ENCODE measurements around the gene DDX19B.
"Not testable (repeated sequence)": the region's sequence is repeated elsewhere in the genome, so short reads cannot be mapped to it uniquely, and the experiment has no call there.

Gene DDX19B

GRCh38 chr16:70298988-70299938 is at the start of gene DDX19B:
Gene DDX19B, plus strand, starts transcription at chr16:70299186. Its CDS starts 112 bp downstream, at chr16:70299298.
- DNase-seq (ENCODE audit: low read depth), result peak; percentile 70

DNA sequence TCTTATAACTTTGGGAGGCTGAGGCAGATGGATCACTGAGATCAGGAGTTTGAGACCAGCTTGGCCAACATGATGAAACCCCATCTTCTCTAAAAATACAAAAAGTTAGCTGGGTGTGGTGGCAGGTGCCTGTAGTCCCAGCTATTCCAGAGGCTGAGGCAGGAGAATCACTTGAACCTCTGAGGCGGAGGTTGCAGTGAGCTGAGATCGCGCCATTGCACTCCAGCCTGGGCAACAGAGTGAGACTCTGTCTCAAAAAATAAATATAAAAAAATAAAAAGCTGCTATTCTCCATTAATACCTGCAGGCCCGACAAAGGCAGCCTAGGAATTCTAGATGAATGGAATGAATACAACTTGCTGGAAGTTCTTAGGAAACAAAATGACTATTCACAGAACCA is 49.3 kb upstream of the DDX19B start:
- not testable (repeated sequence) for DNase-seq (ENCODE audit: low read depth)

- DNase-seq (ENCODE audit: low read depth), result peak; percentile 43
Measured at GRCh38 chr16:70250748-70251628, 48.0 kb upstream of the DDX19B start.

GRCh38 chr16:70251629-70252354 is 47.2 kb upstream of the DDX19B start, which contains the start of gene EXOSC6:
Gene EXOSC6, minus strand, starts transcription at chr16:70251940. Its CDS starts 40 bp downstream, at chr16:70251900.
- peak; percentile 92 for DNase-seq (ENCODE audit: low read depth)

- DNase-seq (ENCODE audit: low read depth), result no peak
Measured at GRCh38 chr16:70252355-70252988, 46.5 kb upstream of the DDX19B start.

DNA sequence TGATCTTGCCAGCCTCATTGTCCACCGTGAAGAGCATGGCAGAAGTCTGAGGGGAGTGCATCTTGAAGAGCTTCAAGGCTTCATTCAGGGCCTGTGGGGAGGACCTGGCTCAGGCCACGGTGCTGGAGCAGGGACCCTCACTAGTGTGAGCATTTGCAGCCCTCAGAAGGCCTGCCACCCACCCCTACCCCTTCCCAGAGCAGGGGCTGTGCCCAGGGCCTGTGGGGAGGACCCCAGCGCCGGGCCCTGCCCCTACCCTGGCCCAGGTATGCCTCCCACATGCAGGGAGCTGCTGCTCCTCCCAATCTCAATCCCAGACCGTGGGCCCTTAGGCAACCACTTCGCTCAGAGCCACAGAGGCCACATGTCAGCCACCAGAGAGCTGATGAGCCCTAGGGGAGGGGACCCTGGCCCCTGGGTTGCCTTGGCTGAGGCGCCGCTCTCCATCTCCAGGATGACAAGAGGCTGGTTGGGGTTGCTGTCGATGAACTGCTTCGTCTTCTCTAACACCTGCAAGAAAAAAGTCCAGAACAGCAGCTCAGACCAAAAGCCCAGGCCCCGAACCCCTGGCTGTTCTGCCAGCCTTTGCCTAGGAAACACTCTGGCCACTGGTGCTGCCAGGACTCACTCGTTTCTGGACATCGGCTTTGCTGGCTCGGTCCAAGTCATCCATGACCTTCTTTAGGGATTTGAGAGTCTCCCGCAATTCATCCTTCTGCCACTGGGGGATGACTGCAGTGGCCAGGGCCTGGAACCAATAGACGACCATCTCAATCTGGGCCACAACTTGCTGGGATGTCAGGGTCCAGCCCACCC is 45.5 kb upstream of the DDX19B start:
- DNase-seq (ENCODE audit: low read depth), result peak; percentile 33

GRCh38 chr16:70254180-70254964 is 44.6 kb upstream of the DDX19B start:
- DNase-seq (ENCODE audit: low read depth), result no peak

GRCh38 chr16:70254965-70255286 is 44.1 kb upstream of the DDX19B start:
- no peak for DNase-seq (ENCODE audit: low read depth)

GRCh38 chr16:70255574-70255973 is 43.4 kb upstream of the DDX19B start:
- DNase-seq (ENCODE audit: low read depth), result no peak

DNA sequence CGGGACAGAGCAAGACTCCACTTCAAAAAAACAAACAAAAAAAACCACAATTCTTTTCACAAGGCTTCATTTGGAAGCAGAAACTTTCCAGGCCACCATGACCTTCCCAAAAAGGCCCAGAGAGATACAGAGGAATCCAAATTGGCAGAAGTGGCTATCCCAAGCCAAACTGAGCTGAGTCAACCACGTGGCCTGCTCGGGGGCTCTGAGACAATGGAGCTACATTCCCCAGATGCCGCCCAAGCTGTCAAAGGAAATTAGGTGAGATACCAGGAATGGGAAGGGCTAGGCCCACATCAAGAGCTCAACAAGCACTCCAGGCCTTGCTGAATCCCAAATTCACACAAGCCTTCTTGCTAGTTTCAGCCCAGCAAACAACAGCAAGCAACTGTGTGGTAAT is 41.6 kb upstream of the DDX19B start:
- no peak for DNase-seq (ENCODE audit: low read depth)

DNA sequence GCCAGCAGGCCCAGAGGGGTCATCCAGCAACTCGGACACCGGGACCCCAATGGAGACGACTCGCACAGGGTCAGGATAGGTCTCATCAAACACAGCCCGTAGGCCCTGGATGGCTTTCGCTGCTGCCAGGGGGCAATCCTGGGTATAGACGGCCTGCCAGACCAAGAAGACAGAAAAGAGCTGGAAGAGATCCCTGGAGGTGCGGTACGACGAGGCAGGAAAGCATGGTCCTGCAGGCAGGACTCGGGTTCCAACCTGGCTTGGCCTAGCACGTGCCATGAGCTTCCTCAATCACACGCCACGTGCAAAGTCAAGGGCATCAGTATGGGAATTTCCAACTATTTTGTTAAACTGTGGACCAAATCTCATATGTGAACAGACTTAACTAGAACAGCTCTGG is 40.9 kb upstream of the DDX19B start:
- no peak for DNase-seq (ENCODE audit: low read depth)

DNA sequence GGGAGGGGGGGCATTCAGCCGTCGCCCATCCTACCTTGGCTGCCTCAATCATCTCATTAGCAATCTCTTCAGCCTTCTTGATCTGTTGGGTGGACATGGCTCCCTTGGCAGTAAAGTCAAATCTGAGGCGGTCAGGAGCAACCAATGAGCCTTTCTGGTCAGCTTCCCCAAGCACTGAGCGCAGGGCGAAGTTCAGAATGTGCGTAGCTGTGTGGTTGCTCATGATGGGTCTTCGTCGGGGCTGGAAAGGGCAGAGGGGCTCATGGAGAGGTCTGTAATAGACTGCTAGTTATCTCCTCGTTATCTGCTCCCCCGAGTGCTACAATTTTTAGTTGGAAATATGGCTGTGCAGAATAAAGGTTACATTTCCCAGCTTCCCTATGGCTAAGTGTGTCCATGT is 40.0 kb upstream of the DDX19B start:
- no peak for DNase-seq (ENCODE audit: low read depth)

- DNase-seq (ENCODE audit: low read depth), result not testable (repeated sequence)
Measured at GRCh38 chr16:70259903-70260302, 39.1 kb upstream of the DDX19B start.

DNA sequence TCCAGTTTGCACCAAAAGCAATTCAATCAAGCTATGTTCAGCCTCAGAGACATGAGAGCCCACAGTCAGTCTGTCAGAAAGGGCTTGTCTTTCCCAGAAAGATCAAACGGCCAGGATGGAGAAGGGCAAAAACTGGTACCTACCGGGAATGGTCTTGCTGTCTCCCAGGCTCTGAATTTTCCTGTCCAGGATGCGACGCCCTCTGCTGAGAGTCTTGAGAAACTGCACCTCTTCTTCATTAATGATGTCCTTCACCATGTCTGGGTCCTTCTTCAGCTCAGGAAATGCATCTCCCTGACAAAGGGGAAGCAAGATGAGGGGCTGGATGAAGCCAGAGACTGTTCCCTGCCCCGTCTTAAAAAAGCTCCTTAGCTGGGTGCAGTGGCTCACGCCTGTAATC is 31.5 kb upstream of the DDX19B start:
- peak; percentile 31 for DNase-seq (ENCODE audit: low read depth)

DNA sequence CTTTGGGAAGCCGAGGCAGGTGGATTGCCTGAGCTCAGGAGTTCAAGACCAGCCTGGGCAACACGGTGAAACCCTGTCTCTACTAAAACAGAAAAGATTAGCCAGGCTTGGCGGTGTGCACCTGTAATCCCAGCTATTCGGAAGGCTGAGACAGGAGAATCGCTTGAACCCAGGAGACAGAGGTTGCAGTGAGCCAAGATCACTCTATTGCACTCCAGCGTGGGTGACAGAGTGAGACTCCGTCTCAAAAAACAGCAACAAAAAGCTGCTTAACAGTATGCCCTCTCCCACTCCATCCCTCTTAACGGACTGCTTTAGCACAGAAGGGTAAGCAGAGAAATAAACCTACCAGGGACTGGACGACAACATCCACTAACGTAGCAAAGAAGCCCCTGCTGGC is 31.1 kb upstream of the DDX19B start:
- DNase-seq (ENCODE audit: low read depth), result not testable (repeated sequence)

DNA sequence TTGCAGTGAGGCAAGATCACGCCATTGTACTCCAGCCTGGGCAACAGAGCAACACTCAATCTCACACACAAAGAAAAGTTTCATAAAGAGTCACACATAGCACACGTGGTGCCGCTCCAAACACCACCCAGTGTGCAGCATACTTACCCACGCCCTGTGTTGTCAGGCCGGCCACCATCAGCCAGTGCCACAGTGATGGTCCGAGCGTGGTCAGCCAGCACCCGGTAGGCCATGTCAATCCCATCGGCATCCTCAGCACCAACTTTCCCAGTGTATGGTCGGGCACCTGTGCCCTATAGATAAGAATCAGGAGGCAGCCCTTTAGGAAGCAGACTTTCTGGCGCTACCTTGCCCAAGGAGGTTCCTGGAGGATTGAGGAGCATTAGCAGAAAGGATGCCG is 29.5 kb upstream of the DDX19B start:
- no peak for DNase-seq (ENCODE audit: low read depth)

DNA sequence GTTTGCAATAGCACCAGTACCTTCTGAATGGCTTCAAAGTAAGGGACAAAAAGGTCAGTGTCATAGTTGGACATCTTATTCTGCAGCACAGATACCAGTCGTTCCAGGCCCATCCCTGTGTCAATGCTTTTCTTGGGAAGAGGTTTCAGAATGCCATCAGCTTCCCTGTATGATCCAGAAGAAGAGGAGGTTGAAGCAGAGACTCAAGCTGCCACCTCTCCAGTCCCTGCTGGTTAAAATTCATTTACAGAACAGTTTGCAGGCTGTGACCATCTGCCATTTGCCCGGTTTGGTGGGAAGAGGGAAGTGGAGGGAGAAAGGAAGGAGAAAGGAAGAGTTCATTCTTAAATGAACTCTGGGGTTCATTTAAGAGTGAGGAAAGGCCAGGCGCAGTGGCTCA is 28.8 kb upstream of the DDX19B start:
- DNase-seq (ENCODE audit: low read depth), result no peak

DNA sequence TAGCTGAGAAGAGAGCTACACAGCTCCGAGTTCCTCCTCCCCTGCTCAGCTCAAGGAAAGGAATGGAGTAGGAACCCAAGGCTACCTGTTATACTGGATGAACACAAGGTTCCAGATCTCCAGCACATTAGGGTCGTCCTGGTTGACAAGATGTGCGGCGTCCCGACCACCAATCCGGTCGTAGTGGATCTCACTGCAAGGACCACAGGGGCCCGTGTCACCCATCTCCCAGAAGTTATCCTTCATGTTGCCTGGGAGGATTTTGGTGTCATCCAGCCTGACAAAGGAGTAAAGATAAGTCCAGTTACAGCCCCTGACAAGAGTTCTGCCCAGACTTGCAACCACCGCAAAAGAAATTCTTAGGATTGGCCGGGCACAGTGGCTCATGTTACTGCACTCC is 27.3 kb upstream of the DDX19B start:
- no peak for DNase-seq (ENCODE audit: low read depth)

GRCh38 chr16:70276392-70276791 is 22.6 kb upstream of the DDX19B start:
- no peak for DNase-seq (ENCODE audit: low read depth)
